ENCODE data around the gene RPL41.

DNA sequence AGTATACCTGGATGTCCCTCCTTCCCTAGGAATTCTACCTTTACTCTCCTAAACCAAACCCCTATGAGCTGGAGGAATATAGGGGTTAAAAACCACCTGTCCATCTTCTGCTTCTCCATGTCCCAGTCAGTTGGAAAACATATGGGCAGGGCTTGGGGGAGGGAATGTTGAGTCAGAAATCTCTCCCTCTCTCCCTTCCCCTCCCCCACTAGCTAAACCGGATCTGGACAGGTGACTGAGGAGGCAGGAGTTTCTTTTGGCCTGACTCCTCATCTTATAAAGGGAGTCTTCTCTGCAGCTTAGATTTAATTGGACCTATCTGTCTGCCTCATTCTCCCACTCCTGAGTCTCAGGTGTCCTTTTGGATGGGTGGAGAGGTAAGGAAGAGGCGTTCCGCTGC, 30.3 kb upstream of the RPL41 start:
- TF ChIP-seq, protein P1, sequence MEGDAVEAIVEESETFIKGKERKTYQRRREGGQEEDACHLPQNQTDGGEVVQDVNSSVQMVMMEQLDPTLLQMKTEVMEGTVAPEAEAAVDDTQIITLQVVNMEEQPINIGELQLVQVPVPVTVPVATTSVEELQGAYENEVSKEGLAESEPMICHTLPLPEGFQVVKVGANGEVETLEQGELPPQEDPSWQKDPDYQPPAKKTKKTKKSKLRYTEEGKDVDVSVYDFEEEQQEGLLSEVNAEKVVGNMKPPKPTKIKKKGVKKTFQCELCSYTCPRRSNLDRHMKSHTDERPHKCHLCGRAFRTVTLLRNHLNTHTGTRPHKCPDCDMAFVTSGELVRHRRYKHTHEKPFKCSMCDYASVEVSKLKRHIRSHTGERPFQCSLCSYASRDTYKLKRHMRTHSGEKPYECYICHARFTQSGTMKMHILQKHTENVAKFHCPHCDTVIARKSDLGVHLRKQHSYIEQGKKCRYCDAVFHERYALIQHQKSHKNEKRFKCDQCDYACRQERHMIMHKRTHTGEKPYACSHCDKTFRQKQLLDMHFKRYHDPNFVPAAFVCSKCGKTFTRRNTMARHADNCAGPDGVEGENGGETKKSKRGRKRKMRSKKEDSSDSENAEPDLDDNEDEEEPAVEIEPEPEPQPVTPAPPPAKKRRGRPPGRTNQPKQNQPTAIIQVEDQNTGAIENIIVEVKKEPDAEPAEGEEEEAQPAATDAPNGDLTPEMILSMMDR (IDR thresholded peaks at IDR 0.05) = no peak
- no peak for TF ChIP-seq POLR2A (IDR thresholded peaks at IDR 0.05)

Data from sigmoid colon (tissue), 3 donors.